ENCODE results near the gene LVRN.

LVRN gene

DNA sequence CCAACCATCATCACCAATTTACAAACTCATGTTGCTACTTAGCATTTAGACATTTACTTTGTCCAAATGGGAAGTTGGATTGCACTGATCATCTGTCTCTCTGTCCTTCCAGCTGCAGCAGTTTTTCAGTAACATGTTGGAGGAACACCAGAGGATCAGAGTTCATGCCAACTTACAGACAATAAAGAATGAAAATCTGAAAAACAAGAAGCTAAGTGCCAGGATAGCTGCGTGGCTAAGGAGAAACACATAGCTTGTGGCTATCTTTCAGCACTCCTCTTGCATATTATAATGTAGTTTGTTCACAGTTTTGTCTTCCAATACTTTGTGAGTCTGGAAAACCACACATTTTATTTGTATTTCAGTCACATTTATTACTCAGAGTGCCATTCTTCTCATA, 63.6 kb downstream of the LVRN start:
- DNase-seq = no peak

DNA sequence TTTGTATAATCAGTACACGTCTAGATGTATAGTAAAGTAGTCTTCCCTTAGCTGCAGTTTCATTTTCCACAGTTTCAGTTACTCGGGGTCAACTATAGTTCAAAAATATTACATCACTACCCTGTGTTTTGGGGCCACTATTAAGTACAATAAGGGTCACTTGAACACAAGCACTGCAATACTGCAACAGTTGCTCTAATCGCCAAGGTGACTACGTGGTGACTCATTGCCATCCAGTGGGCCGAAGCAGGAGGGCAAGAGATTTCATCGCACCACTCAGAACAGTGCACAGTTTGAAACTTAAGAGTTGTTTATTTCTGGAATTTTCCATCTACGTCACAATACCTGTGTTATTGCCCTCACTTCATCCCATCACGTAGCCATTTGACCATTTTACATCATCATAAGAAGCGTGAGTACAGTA, 69.8 kb downstream of the LVRN start, which contains the start of gene ARL14EPL:
Gene ARL14EPL (plus strand): TSS at position 379 of the 424 bp plus-strand sequence. CDS start 18,994 bp downstream, outside the sequence.
- peak; percentile 49 for DNase-seq

DNA sequence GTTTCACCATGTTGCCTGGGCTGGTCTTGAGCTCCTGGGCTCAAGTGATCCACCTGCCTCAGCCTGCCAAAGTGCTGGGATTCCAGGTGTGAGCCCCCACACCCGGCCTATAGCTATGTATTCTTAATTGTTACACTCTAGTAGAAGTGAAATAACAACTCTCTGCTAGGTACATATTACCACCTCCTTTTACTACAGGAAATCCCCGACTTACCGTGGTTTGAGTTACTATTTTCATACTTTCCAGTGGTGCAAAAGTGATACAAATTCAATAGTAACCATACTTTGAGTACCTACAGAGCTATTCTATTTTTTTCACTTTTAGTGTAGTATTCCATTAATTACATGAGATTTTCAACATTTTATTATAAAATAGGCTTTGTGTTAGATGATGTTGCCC, 70.7 kb downstream of the LVRN start:
- no peak for DNase-seq

DNA sequence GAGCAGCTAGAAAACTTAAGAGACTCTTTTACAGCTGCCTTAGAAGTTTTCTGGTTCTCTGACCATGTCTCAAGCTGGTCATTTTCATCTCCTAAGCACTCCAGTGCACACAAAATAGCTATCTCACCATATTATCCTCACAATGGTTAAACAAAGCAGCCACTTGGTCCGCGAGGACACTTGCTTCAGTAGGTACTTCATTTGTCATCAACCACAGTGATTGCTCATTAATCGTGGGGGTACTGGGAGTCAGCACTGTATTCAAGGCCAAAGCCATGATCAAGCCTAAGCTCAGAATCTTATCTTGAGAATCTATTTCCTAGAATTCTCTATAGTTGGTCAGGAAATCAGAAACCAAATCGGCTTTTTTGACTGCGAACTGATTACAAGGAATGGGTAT, 72.8 kb downstream of the LVRN start:
- no peak for DNase-seq

GRCh38 chr5:116037236-116037822, 75.1 kb downstream of the LVRN start:
- DNase-seq = no peak

DNA sequence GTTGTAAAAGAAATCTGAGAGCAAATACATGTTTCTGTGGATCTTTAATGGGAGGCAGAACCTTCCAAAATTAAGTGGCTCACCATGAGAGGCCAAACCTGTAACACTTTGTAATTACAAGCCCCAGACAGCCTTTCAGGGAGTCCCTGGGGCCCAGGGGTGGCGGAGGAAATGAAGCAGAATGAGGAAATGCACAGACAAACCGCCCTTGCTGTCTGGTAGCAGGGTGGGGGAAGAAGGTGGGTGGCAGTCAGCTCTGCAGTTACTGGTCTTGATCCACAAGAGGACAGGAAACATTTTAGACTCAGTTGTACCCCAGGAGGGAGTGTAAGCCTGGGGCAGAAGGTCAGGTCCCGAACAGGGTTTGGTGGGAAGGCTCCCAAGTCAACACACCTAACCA, 76.5 kb downstream of the LVRN start:
- DNase-seq = peak; percentile 43

- no peak for DNase-seq
These were observed 80.1 kb downstream of the LVRN start for GRCh38 chr5:116042375-116042774.

DNA sequence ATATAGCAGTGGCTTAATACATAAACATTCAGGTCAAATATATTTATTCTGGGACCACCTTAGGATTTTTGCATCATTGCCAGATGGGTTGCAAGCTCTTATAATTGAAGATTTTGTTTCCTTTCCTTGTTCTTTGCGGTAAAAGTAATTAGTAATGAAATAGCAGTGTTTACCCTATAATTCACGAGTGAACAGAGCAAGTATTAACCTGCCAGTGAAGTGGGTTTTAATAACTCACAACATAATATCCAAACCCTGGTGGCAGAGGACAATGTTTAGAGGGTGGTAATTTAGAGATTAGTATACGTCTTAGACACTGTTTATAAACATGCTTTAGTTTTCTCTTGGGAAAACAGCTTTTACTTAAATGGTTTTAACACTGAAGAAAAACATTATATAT, 81.8 kb downstream of the LVRN start:
- no peak for DNase-seq

- no peak for DNase-seq
These were observed 83.5 kb downstream of the LVRN start for GRCh38 chr5:116045821-116046220.

- no peak for DNase-seq
These were observed 84.0 kb downstream of the LVRN start for GRCh38 chr5:116046261-116046660.

DNA sequence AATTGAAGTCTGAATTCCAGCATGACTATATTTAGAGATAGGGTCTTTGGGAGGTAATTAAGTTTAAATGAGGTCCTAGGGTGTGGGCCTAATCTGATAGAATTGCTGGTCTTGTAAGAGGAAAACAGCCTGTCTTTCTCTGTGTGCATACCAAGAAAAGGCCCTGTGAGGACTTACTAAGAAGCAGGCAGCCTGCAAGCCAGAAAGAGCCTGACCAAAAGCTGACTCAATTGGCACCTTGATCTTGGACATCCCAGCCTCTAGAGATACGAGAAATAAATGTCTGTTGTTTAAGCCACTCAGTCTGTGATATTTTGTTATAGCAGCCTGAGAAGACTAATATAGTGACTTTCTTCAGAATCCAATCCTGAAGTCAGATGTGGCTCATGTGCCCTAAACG, 84.5 kb downstream of the LVRN start:
- DNase-seq = no peak

- DNase-seq = no peak
These were observed 96.2 kb downstream of the LVRN start for GRCh38 chr5:116058346-116058936.

GRCh38 chr5:116062352-116062751, 100.1 kb downstream of the LVRN start:
- DNase-seq = no peak

DNA sequence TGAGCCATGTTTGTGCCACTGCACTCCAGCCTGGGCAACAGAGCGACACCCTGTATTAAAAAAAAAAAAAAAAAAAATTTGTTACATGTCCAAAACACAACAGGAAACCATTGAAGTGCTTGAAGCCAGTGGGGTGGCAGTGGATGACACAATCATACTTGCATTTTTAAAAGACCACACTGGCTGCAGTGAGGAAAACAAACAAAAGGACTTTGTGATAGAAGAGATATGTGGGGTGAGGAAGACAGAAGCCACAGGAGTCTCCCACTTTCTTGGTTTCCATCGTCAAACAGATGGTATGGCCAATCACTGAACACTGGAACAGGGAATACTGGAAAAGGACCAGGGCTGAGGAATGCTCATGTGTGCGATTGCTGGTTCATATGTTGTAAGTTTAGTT, 101.7 kb downstream of the LVRN start:
- DNase-seq = no peak

DNA sequence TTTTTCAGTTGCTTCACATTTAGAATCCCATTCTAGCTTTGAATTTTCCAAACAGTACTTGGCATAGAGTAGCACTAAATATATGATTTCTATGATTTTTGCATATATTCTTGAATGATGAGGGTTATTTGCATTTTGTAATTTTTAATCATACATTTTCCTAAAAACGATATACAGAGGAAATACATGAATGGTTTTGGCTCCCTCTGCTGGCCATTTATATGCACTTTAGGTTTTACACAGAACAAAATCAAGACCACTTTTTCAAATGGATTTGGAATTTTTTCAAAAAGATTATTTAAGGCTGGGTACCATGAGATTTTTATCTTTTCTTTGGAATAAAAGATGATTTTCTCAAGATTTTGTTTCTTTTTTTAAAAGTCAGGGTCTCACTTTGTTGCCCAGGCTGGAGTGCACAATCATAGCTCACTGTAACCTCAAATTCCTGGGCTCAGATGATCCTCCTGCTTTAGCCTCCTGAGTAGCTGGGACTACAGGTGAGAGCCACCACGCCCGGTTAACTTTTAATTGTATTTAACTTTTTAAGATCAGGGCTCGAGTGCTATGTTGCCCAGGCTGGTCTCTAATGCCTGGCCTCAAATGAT, 105.9 kb downstream of the LVRN start:
- no peak for DNase-seq

GRCh38 chr5:116071211-116071610, 108.9 kb downstream of the LVRN start:
- no peak for DNase-seq

- DNase-seq = no peak
These were observed 113.0 kb downstream of the LVRN start for GRCh38 chr5:116075191-116075831.

DNA sequence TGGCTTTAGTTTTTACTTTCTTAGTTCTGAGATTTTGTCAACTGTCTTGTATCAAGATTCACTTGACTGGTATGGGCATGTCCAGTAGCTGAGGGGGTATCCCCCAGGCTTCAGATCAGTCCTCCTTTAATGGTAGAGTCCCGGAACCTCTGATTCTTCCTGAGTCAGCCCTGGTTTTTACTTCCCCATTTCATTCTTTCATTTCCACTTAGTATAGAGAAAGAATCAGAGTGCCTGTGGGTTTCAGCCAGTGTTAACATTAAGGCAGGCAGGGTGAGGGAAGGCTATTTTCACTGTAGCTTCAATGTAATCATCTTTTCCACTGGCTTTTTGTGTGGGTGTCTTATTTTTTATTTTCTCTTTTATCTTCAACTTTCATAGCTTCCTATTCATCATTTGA, 114.2 kb downstream of the LVRN start:
- peak; percentile 10 for DNase-seq
